Uterus (tissue), 4 donors: Measurements from ENCODE around the gene CD68. TPM values are rescaled to one million over a fixed set of nuclear protein-coding genes. Genes with fewer than 3 reads are reported as not detected.

Experiments
- DNase-seq, 2 donors: peaks; one replicate each; pipeline ENCODE4 v3.0.0-alpha.2; 2019 to 2020
- H3K27ac ChIP-seq, 2 donors: fragments of 200-600 bp; sonication (generic); 1 replicate in 1 of 2; 2 replicates in 1 of 2; pipeline ENCODE4 v1.5.1; 2016 to 2018
- H3K27me3 ChIP-seq, 2 donors: fragments of 200-600 bp; sonication (generic); one replicate each; pipeline ENCODE4 v1.5.1; 2018 to 2019; ENCODE audit warnings: control low read depth in 1 of 2
- H3K36me3 ChIP-seq, 2 donors: fragments of 200-600 bp; sonication (generic); one replicate each; pipeline ENCODE4 v1.5.1; 2019; ENCODE audit warnings: control low read depth in 1 of 2
- H3K4me1 ChIP-seq, 2 donors: fragments of 200-600 bp; sonication (generic); one replicate each; pipeline ENCODE4 v1.5.1; 2018 to 2019; ENCODE audit warnings: control low read depth in 1 of 2
- H3K4me3 ChIP-seq, 2 donors: fragments of 200-600 bp; sonication (generic); 1 replicate in 1 of 2; 2 replicates in 1 of 2; pipeline ENCODE4 v1.5.1; 2018 to 2019; ENCODE audit warnings: mild to moderate bottlenecking in 1 of 2
- H3K9me3 ChIP-seq, 2 donors: fragments of 200-600 bp; sonication (generic); one replicate each; pipeline ENCODE4 v1.5.1; 2019; ENCODE audit warnings: control low read depth in 1 of 2
- CTCF ChIP-seq, 4 experiments: fragments of 200-600 bp in 2 of 4; fragments of 450-650 bp in 2 of 4; sonication (generic) in 2 of 4; IDR thresholded peaks; one replicate each; pipeline ENCODE4 v1.5.1; 2016 to 2019; ENCODE audit warnings: antibody characterized with exemption in 4 of 4, mild to moderate bottlenecking in 2 of 4, moderate library complexity in 1 of 4
- POLR2A ChIP-seq, 2 donors: fragments of 450-650 bp; IDR thresholded peaks; one replicate each; pipeline ENCODE4 v1.6.1; 2016; ENCODE audit warnings: antibody characterized with exemption in 2 of 2, mild to moderate bottlenecking in 1 of 2, moderate library complexity in 1 of 2
- intact Hi-C: fragments of 100-400 bp; cut with DNase I; formaldehyde crosslinking; loops from one replicate; pipeline ENCODE4 v1.15.1; 2023; ENCODE audit warnings: low total_unique reads
- total RNA-seq, 4 donors: library from RNA; depleted of rRNA in 3 of 4; stranded (reverse); fragments of >200 nt in 3 of 4; gene quantifications; one replicate each; pipeline versions ENCODE4 v1.1.0 to v1.2.4, GENCODE V29; 2014 to 2023
- donor health status: DM: yes; HTN: yes; CAD: no.

The CD68 gene
- total RNA-seq, 4 donors from 2014 or later = 4.4 to 15.9 (median 7.5) TPM

GRCh38 chr17:7587420-7588151 is 8.1 kb downstream of the CD68 start:
- intact Hi-C loops = loop anchor here (10.0 kb wide), 1 partner anchor 233 kb away; the partner anchor contains the start of genes KCTD11 and TMEM95
- Histone ChIP-seq H3K4me3 (peak overlapping the region in 1 of 2 donors; percentile 79), H3K9me3 (no peaks in the 10 kb centered on the region), H3K27ac (peak overlapping the region; percentile 82 to 85), H3K27me3 (no peaks in the 10 kb centered on the region), H3K4me1 (peaks cover 6 to 11% of the 10 kb centered on the region in 2 donors), H3K36me3 (no peaks in the 10 kb centered on the region)
- DNase-seq = peak in 1 of 2 donors; percentile 64
- TF ChIP-seq POLR2A (IDR thresholded peaks at IDR 0.05) (no peak), CTCF (IDR thresholded peaks at IDR 0.05) (no peak)

GRCh38 chr17:7588553-7589203 is 9.2 kb downstream of the CD68 start:
- H3K9me3 ChIP-seq = no peaks in the 10 kb centered on the region
- H3K36me3 ChIP-seq = no peaks in the 10 kb centered on the region
- H3K27me3 ChIP-seq = no peaks in the 10 kb centered on the region
- H3K4me1 ChIP-seq = peaks cover 0 to 4% of the 10 kb centered on the region in 2 donors
- no peak for TF ChIP-seq POLR2A (IDR thresholded peaks at IDR 0.05)
- no peak for TF ChIP-seq CTCF (IDR thresholded peaks at IDR 0.05)
- intact Hi-C loops = loop anchor here (10.0 kb wide), 1 partner anchor 234 kb away; the partner anchor contains the start of genes KCTD11 and TMEM95
- peak overlapping the region; percentile 82 to 85 for H3K27ac ChIP-seq
- peak in 1 of 2 donors; percentile 39 for DNase-seq
- peak overlapping the region; percentile 57 to 79 for H3K4me3 ChIP-seq

GRCh38 chr17:7589204-7589868 is 9.9 kb downstream of the CD68 start:
- H3K27ac ChIP-seq = peak overlapping the region; percentile 82 to 85
- no peaks in the 10 kb centered on the region for H3K9me3 ChIP-seq
- H3K4me1 ChIP-seq = peaks cover 0 to 4% of the 10 kb centered on the region in 2 donors
- H3K4me3 ChIP-seq = peak overlapping the region; percentile 57 to 79
- no peaks in the 10 kb centered on the region for H3K36me3 ChIP-seq
- intact Hi-C loops = loop anchor here (10.0 kb wide), 1 partner anchor 235 kb away; the partner anchor contains the start of genes KCTD11 and TMEM95
- H3K27me3 ChIP-seq = no peaks in the 10 kb centered on the region
- DNase-seq = peak; percentile 88
- TF ChIP-seq CTCF (IDR thresholded peaks at IDR 0.05) (peak; percentile 88 to 93 (median 90)), POLR2A (IDR thresholded peaks at IDR 0.05) (peak in 1 of 2 donors; percentile 51)

GRCh38 chr17:7589891-7590691 is 10.7 kb downstream of the CD68 start, which contains the start of gene SOX15:
Gene SOX15 (minus strand): TSS chr17:7590094. CDS start chr17:7589676, 418 bp downstream.
- DNase-seq = no peak

More at GRCh38 chr17:7589891-7590691, 10.7 kb downstream of the CD68 start, which contains the start of gene SOX15:
- intact Hi-C loops = loop anchor here (10.0 kb wide), 1 partner anchor 235 kb away; the partner anchor contains the start of genes KCTD11 and TMEM95
- TF ChIP-seq CTCF (IDR thresholded peaks at IDR 0.05) (no peak), POLR2A (IDR thresholded peaks at IDR 0.05) (no peak)
- Histone ChIP-seq H3K4me3 (peak within 1 kb of the TSS; percentile 57 to 79), H3K27me3 (no peaks in the 10 kb centered on the region), H3K9me3 (no peaks in the 10 kb centered on the region), H3K36me3 (no peaks in the 10 kb centered on the region), H3K4me1 (peaks cover 0 to 4% of the 10 kb centered on the region in 2 donors), H3K27ac (peak within 1 kb of the TSS; percentile 82 to 85)
